Hepatocyte (in vitro differentiated cells): ENCODE measurements around the gene LGALSL. TPM values are rescaled to one million over a fixed set of nuclear protein-coding genes. Genes with fewer than 3 reads are reported as not detected.

Source experiments
- DNase-seq: peaks from one replicate; pipeline ENCODE4 v3.0.0-alpha.2; 2016; ENCODE audit warnings: low spot score
- H2AFZ ChIP-seq: fragments of 200-600 bp; sonication (generic); 2 replicates; pipeline ENCODE4 v1.6.0; 2016; ENCODE audit warnings: antibody characterized with exemption, mild to moderate bottlenecking
- H3K27ac ChIP-seq: fragments of 200-600 bp; sonication (generic); 2 replicates; pipeline ENCODE4 v1.5.1; 2016; ENCODE audit warnings: mild to moderate bottlenecking
- H3K27me3 ChIP-seq: fragments of 200-600 bp; sonication (generic); 2 replicates; pipeline ENCODE4 v1.6.1; 2016
- H3K36me3 ChIP-seq: fragments of 200-600 bp; sonication (generic); replicated peaks from 2 replicates; pipeline ENCODE4 v1.5.1; 2016; ENCODE audit warnings: low read depth; ENCODE audit not compliant: insufficient read depth
- H3K4me1 ChIP-seq: fragments of 200-600 bp; sonication (generic); 2 replicates; pipeline ENCODE4 v1.5.1; 2016; ENCODE audit warnings: mild to moderate bottlenecking, moderate library complexity; ENCODE audit not compliant: insufficient read depth
- H3K4me2 ChIP-seq: fragments of 200-600 bp; sonication (generic); 2 replicates; pipeline ENCODE4 v1.6.0; 2016
- H3K4me3 ChIP-seq: fragments of 200-600 bp; sonication (generic); 2 replicates; pipeline ENCODE4 v1.5.1; 2016; ENCODE audit warnings: mild to moderate bottlenecking
- H3K79me2 ChIP-seq: fragments of 200-600 bp; sonication (generic); 2 replicates; pipeline ENCODE4 v1.6.0; 2017; ENCODE audit warnings: mild to moderate bottlenecking
- H3K9me2 ChIP-seq: fragments of 200-600 bp; sonication (generic); replicated peaks from 2 replicates; pipeline ENCODE4 v1.6.0; 2017; ENCODE audit warnings: mild to moderate bottlenecking; ENCODE audit not compliant: insufficient read depth
- H3K9me3 ChIP-seq: fragments of 200-600 bp; sonication (generic); 2 replicates; pipeline ENCODE4 v1.5.1; 2016; ENCODE audit warnings: low read depth, mild to moderate bottlenecking
- H4K20me1 ChIP-seq: fragments of 200-600 bp; sonication (generic); 2 replicates; pipeline ENCODE4 v1.6.0; 2016; ENCODE audit warnings: mild to moderate bottlenecking; ENCODE audit not compliant: insufficient read depth, poor library complexity, severe bottlenecking
- EZH2 ChIP-seq: fragments of 200-600 bp; sonication (generic); IDR thresholded peaks from 2 replicates; pipeline ENCODE4 v1.6.1; 2016; ENCODE audit warnings: antibody characterized with exemption, mild to moderate bottlenecking, borderline replicate concordance
- EZH2phosphoT487 ChIP-seq: fragments of 200-600 bp; sonication (generic); IDR thresholded peaks from one replicate; pipeline ENCODE4 v1.6.1; 2018; ENCODE audit warnings: antibody characterized with exemption, mild to moderate bottlenecking, low read depth, moderate library complexity; ENCODE audit not compliant: unreplicated experiment, severe bottlenecking
- WGBS: methylation state at CpG from one replicate; pipeline ENCODE4 v1.1.6; 2016; ENCODE audit warnings: low lambda C conversion rate; ENCODE audit errors: missing lambda C conversion rate; 5-methylcytosine and 5-hydroxymethylcytosine counted together
- polyA plus RNA-seq: library from polyadenylated mRNA; unstranded; fragments of >200 nt; fragmentation: Nextera tagmentation; extraction: Ambion mirVana; gene quantifications from 2 replicates; pipeline ENCODE4 v1.2.1, GENCODE V29; 2016
- total RNA-seq: library from RNA; depleted of rRNA; stranded (reverse); fragments of >200 nt; gene quantifications from 2 replicates; pipeline ENCODE4 v1.2.3, GENCODE V29; 2014
- TF ChIP-seq, protein P1 (sequence below): fragments of 200-600 bp; sonication (generic); IDR thresholded peaks from 2 replicates; pipeline ENCODE4 v1.5.1; 2016; ENCODE audit warnings: antibody characterized with exemption, mild to moderate bottlenecking; ENCODE audit not compliant: poor library complexity

LGALSL gene
- total and polyA plus RNA-seq, 2 experiments from 2014 or later = 30.7 to 44.6 TPM

DNA sequence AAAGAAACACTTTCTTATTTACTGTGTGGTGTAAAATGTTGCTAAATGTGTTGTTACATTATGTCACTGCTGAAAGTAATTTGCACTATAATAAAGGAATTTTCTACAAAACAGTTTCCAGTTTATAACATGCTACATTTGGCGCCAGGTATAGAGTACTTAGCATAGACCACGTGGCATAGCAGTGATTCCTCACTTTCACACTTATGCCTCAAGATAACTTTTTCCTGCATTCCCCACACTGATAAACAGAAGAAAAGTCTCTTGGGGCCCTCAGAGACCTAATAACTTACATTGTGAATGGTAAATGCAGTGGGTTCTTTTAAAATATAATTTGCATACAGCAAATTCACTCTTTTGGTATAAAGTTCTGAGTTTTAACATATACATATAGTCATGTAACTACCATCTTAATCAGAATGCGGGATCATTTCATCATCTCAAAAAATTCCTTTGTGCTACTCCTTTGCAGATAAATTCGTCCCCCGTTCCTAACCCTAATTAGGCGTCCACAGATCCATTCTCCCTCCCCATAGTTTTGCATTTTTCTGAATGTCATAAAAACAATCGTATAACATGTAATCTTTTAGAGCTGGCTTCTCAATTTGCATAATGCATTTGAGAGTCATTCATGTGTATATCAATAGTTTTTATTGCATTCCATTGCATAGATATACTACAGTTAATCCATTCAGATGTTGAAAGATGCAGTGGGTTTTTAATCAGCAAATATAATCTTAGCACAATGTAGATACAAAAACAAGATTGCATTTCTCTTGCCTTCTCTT is 7.5 kb downstream of the LGALSL start:
- Histone ChIP-seq H4K20me1 (no peaks in the 10 kb centered on the region), H3K27me3 (no peaks in the 10 kb centered on the region), H3K27ac (no peak overlapping the region), H3K4me2 (no peak overlapping the region), H3K9me2 (no peaks in the 10 kb centered on the region), H3K79me2 (peaks cover 4% of the 10 kb centered on the region), H3K4me1 (no peaks in the 10 kb centered on the region), H3K4me3 (no peak overlapping the region), H2AFZ (no peak overlapping the region), H3K36me3 (no peaks in the 10 kb centered on the region), H3K9me3 (no peaks in the 10 kb centered on the region)
- no peak for DNase-seq
- TF ChIP-seq EZH2 (no peak), EZH2phosphoT487 (no peak)
- TF ChIP-seq, protein P1, sequence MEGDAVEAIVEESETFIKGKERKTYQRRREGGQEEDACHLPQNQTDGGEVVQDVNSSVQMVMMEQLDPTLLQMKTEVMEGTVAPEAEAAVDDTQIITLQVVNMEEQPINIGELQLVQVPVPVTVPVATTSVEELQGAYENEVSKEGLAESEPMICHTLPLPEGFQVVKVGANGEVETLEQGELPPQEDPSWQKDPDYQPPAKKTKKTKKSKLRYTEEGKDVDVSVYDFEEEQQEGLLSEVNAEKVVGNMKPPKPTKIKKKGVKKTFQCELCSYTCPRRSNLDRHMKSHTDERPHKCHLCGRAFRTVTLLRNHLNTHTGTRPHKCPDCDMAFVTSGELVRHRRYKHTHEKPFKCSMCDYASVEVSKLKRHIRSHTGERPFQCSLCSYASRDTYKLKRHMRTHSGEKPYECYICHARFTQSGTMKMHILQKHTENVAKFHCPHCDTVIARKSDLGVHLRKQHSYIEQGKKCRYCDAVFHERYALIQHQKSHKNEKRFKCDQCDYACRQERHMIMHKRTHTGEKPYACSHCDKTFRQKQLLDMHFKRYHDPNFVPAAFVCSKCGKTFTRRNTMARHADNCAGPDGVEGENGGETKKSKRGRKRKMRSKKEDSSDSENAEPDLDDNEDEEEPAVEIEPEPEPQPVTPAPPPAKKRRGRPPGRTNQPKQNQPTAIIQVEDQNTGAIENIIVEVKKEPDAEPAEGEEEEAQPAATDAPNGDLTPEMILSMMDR = no peak
- 79% methylated on average over 7 of the region's 7 CpGs for WGBS

DNA sequence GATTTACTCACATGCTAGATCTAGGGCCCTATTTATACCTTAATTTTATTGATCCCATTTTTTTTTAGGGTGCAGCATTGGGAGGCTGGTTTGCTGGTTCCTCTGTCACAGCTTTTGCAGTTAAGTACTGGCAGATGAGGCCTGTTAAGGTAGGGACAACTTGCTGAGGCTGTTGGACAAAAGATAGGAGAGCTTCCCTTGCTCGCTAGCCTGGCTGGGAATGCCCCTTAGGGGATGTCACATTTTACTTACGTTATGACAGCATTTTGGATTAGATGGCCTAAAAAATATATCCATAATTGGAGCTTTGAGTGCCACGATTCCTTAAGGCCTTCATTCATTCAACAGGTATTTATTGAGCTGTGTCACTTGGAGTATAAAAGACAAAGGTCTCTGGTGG is 8.2 kb downstream of the LGALSL start:
- no peaks in the 10 kb centered on the region for H3K9me2 ChIP-seq
- H3K4me1 ChIP-seq = no peaks in the 10 kb centered on the region
- H4K20me1 ChIP-seq = no peaks in the 10 kb centered on the region
- H3K9me3 ChIP-seq = no peaks in the 10 kb centered on the region
- H3K27me3 ChIP-seq = no peaks in the 10 kb centered on the region
- H3K4me2 ChIP-seq = no peak overlapping the region
- no peak overlapping the region for H2AFZ ChIP-seq
- no peaks in the 10 kb centered on the region for H3K79me2 ChIP-seq
- H3K36me3 ChIP-seq = no peaks in the 10 kb centered on the region
- DNase-seq = no peak
- no peak for TF ChIP-seq EZH2
- TF ChIP-seq, protein P1 = no peak
- TF ChIP-seq EZH2phosphoT487 = no peak
- no peak overlapping the region for H3K27ac ChIP-seq
- WGBS = 71% methylated on average over 3 of the region's 3 CpGs
- no peak overlapping the region for H3K4me3 ChIP-seq

DNA sequence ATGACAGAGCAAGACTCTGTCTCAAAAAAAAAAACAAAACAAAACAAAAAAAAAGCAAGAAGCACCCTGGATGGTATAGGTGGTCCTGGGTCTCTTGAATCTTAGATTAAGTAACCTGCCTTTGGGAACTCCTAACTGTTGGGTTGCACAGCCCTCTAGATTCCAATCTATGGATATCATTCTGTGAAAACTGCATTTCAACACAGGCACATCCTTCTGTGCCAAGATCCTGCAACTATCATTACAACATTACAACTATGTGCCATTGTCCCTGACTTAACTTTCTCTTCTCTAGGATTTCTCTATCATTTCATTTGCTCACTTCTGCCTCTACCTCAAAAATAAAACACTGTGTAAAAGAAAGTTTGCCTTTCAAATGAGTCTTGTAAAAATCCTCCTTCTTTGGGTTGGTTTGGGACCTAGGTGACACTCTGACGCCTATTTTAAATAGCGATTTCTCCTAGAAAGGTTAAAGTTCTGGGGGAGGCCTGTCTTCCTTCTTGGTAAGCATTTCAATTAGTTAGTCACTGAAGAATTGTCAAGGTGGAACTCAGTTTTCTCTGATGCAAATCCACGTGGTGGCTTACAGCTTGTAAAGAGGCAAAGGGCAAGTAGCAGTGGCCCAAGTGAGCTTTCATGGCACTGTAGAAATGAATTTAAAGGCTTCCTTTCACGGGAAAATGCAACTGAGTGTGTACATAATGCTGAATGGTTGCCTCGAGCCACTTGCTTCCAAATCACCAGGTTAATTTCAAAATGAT is 9.2 kb downstream of the LGALSL start:
- no peaks in the 10 kb centered on the region for H3K36me3 ChIP-seq
- H4K20me1 ChIP-seq = no peaks in the 10 kb centered on the region
- H3K79me2 ChIP-seq = no peaks in the 10 kb centered on the region
- no peak for TF ChIP-seq EZH2
- TF ChIP-seq EZH2phosphoT487 = no peak
- TF ChIP-seq, protein P1 = no peak
- H3K4me1 ChIP-seq = no peaks in the 10 kb centered on the region
- no peak overlapping the region for H3K27ac ChIP-seq
- H2AFZ ChIP-seq = no peak overlapping the region
- H3K27me3 ChIP-seq = no peaks in the 10 kb centered on the region
- no peak for DNase-seq
- H3K4me3 ChIP-seq = no peak overlapping the region
- no peaks in the 10 kb centered on the region for H3K9me3 ChIP-seq
- 62% methylated on average over 5 of the region's 5 CpGs for WGBS
- no peak overlapping the region for H3K4me2 ChIP-seq
- H3K9me2 ChIP-seq = no peaks in the 10 kb centered on the region
